T-cell (primary cell): ENCODE data around the gene PIP4K2A. TPM values are rescaled to one million over a fixed set of nuclear protein-coding genes. Genes with fewer than 3 reads are reported as not detected.

Source experiments
- ATAC-seq, 4 experiments: fragments of 200-7000 bp in 3 of 4; fragments of 150-1000 bp in 1 of 4; cut with Tn5 transposase; replicated peaks in 1 of 4; 1 replicate in 3 of 4; 2 replicates in 1 of 4; pipeline ENCODE4 v1.10.0; 2021; ENCODE audit warnings: moderate library complexity in 3 of 4, mild to moderate bottlenecking in 2 of 4, moderate number of reproducible peaks in 1 of 4
- CTCF ChIA-PET, 2 donors: fragments of 300-600 bp; sonication (Branson Sonifier 250); formaldehyde crosslinking; loops; one replicate each; lab custom pipeline; 2022; ENCODE audit warnings: antibody characterized with exemption in 2 of 2; lab: Charles Lee
- POLR2A ChIA-PET, 2 donors: fragments of 300-600 bp; sonication (Branson Sonifier 250); formaldehyde crosslinking; loops; one replicate each; lab custom pipeline; 2022; ENCODE audit warnings: antibody characterized with exemption in 2 of 2; lab: Charles Lee
- DNase-seq, 35 experiments: peaks; one replicate each; pipeline versions ENCODE4 v3.0.0 to v3.0.0-alpha.2; 2013 to 2023
- H3K27ac ChIP-seq: one replicate; pipeline ENCODE4 v1.5.1; 2013; ENCODE audit warnings: low read length
- H3K27me3 ChIP-seq, 2 experiments: replicated peaks in 1 of 2; 1 replicate in 1 of 2; 2 replicates in 1 of 2; pipeline versions ENCODE4 v1.6.1 to v1.7.0; 2013; ENCODE audit warnings: low read length in 1 of 2, mixed read lengths in 1 of 2; ENCODE audit not compliant: control insufficient read depth in 2 of 2, insufficient read depth in 2 of 2; ENCODE audit errors: extremely low read depth in 1 of 2
- H3K36me3 ChIP-seq, 2 donors: 1 replicate in 1 of 2; 2 replicates in 1 of 2; pipeline versions ENCODE4 v1.6.1 to v1.7.0; 2013; ENCODE audit warnings: low read length in 1 of 2; ENCODE audit not compliant: control insufficient read depth in 2 of 2, insufficient read depth in 1 of 2; ENCODE audit errors: extremely low read depth in 1 of 2
- H3K4me1 ChIP-seq, 2 experiments: 1 replicate in 1 of 2; 2 replicates in 1 of 2; pipeline versions ENCODE4 v1.6.1 to v1.7.0; 2013; ENCODE audit warnings: low read length in 2 of 2, mixed read lengths in 1 of 2; ENCODE audit not compliant: insufficient read depth in 2 of 2, control insufficient read depth in 1 of 2; ENCODE audit errors: extremely low read depth in 1 of 2
- H3K4me3 ChIP-seq, 2 donors: 1 replicate in 1 of 2; 2 replicates in 1 of 2; pipeline versions ENCODE4 v1.5.1 to v1.7.0; 2013; ENCODE audit warnings: mild to moderate bottlenecking in 2 of 2, low read length in 1 of 2, moderate library complexity in 1 of 2; ENCODE audit not compliant: control insufficient read depth in 1 of 2; ENCODE audit errors: extremely low read depth in 1 of 2
- H3K9me3 ChIP-seq: 2 replicates; pipeline ENCODE4 v1.7.0; 2013
- H3K27ac Mint-ChIP-seq, 2 donors: one replicate each; pipeline ENCODE4 v1.8.0; 2020 to 2021; ENCODE audit warnings: mild to moderate bottlenecking in 2 of 2, mixed read lengths in 2 of 2
- H3K27me3 Mint-ChIP-seq, 2 donors: one replicate each; pipeline ENCODE4 v1.8.0; 2021 to 2022; ENCODE audit warnings: mixed read lengths in 2 of 2
- H3K36me3 Mint-ChIP-seq: one replicate; pipeline ENCODE4 v1.8.0; 2021; ENCODE audit warnings: mixed read lengths
- H3K4me1 Mint-ChIP-seq, 3 donors: one replicate each; pipeline ENCODE4 v1.8.0; 2020 to 2022; ENCODE audit warnings: mixed read lengths in 3 of 3, mild to moderate bottlenecking in 1 of 3
- H3K4me3 Mint-ChIP-seq, 3 donors: one replicate each; pipeline ENCODE4 v1.8.0; 2020 to 2022; ENCODE audit warnings: mild to moderate bottlenecking in 3 of 3, mixed read lengths in 3 of 3, moderate library complexity in 3 of 3
- H3K9me3 Mint-ChIP-seq, 3 donors: one replicate each; pipeline ENCODE4 v1.8.0; 2020 to 2022; ENCODE audit warnings: mixed read lengths in 3 of 3
- WGBS: methylation state at CpG from one replicate; pipeline ENCODE4 v1.1.5; 2013; ENCODE audit warnings: missing lambda C conversion rate; ENCODE audit not compliant: insufficient coverage; 5-methylcytosine and 5-hydroxymethylcytosine counted together
- total RNA-seq, 35 experiments: library from RNA in 6 of 35; stranded (reverse) in 6 of 35; fragments of 120-200 nt in 1 of 35; gene quantifications; one replicate each; pipeline versions ENCODE4 v1.2.1 to v1.2.4 and lab custom pipeline; 2013 to 2026

The PIP4K2A gene
- total RNA-seq, 5 donors from 2014 or later (not counting 1 experiment from before 2014, with no cell fraction given) = 129 to 238 (median 160) TPM

DNA sequence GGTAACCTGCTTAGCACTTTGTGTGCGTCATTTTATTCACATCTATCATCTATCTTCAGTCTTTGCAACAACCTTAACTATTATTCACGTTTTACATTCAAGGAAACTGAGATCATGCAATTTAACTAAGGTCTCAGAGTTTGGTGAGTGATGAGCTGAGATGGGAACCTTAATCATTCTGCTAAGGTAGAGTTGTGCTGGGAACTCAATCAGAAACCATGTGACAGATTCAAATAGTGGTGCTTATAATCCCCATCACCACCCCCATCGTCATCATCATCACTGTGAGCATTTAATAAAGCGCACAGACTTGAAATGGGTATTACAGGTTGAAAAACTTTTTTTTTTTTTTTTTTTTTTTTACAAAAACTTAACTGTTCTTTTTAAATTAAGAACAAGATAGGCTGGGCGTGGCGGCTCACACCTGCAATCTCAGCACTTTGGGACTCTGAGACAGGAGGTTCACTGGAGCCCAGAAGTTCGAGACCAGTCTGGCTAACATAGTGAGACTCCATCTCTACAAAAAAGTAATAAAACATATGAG lies 160.9 kb downstream of the PIP4K2A start:
- H3K36me3 Mint-ChIP-seq = peaks cover 30% of the 10 kb centered on the region
- no peaks in the 10 kb centered on the region for H3K27me3 Mint-ChIP-seq

DNA sequence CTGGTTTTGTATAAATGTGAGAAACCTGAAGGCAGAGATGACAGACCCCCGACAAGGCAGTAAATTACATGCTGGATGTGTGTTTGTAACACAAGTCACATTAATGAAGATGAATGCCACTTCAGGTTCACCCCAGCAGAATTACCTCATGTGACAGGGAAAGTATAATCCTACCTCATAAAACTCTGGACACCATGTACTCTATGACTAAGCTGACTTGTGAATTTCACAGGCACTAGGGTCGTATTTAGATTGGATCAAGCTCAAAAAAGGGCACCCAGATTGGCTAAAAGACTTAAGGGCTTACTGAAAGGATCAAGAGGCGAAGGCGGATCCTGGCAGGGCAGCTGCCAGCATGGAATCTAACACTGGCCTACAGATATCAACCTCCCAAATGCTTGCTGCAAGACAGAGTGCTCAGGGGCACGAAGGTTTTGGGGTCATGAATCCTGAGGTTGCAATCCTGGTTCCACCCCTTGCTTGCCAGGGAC lies 161.4 kb downstream of the PIP4K2A start:
- Mint-ChIP-seq H3K4me3 (no peak overlapping the region), H3K4me1 (peaks cover 5 to 20% (median 16%) of the 10 kb centered on the region in 3 donors), H3K36me3 (peaks cover 36% of the 10 kb centered on the region), H3K9me3 (no peaks in the 10 kb centered on the region), H3K27me3 (no peaks in the 10 kb centered on the region), H3K27ac (no peak overlapping the region)
- Histone ChIP-seq H3K9me3 (no peaks in the 10 kb centered on the region), H3K4me1 (no peaks in the 10 kb centered on the region), H3K36me3 (peaks cover 0 to 60% of the 10 kb centered on the region in 2 donors), H3K27ac (no peak overlapping the region), H3K4me3 (no peak overlapping the region), H3K27me3 (no peaks in the 10 kb centered on the region)
- CTCF ChIA-PET = no interaction called here
- no peak for DNase-seq
- no peak for ATAC-seq
- POLR2A ChIA-PET = interaction anchor here in 1 of 2 donors (0.6 kb wide), 1 partner anchor 41 kb away, joined by 3 read pairs; no protein-coding TSS in a partner anchor
- 90% methylated on average over 2 of the region's 5 CpGs for WGBS

More for the DNA sequence above, 160.9 kb downstream of the PIP4K2A start:
- ChIA-PET CTCF (interaction anchor here in 1 of 2 donors (0.6 kb wide), 1 partner anchor 179 kb away, joined by 3 read pairs; no protein-coding TSS in a partner anchor), POLR2A (interaction anchor here (0.5 to 0.6 kb wide), 4 partner anchors 17 to 759 kb away, joined by 3 to 14 read pairs (median 4); no protein-coding TSS in a partner anchor)
- H3K27ac ChIP-seq = no peak overlapping the region
- no peak overlapping the region for H3K4me3 ChIP-seq
- Mint-ChIP-seq H3K9me3 (no peaks in the 10 kb centered on the region), H3K4me3 (no peak overlapping the region), H3K27ac (no peak overlapping the region), H3K4me1 (peaks cover 5 to 20% (median 16%) of the 10 kb centered on the region in 3 donors)
- H3K4me1 ChIP-seq = no peaks in the 10 kb centered on the region
- H3K36me3 ChIP-seq = peaks cover 0 to 55% of the 10 kb centered on the region in 2 donors
- 90% methylated on average over 2 of the region's 7 CpGs for WGBS
- H3K9me3 ChIP-seq = no peaks in the 10 kb centered on the region
- no peak for ATAC-seq
- no peaks in the 10 kb centered on the region for H3K27me3 ChIP-seq
- DNase-seq = no peak

DNA sequence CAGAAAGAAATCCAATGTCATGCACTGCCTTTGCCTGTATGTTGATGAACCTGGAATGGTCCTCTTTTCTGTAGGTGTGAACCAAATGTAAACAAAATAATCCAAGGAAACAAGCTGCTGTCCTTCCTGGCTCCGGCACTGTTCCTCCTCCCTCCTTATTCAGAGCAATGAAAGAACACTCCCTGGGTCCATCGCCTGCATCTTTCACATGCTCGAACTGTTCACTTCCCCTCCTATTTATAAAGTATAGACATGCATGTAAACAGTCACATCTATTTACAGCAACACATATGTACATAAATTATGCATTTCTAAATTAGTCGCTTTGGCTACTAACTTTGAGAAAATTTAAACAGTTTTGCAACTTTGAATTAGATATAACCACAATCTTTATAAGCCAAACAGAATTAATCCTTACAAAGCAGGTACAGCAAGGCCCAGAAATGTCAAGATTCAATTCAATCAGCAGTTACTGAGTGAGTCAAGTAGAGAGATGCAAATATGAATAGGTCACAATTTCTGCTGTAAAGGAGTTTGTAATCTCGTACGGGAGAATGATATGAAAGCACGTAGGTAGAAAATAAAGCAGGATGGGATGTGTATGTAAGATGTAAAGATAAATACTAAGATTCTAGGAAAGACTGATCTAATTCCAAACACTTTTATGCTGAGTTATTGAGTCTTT lies 162.6 kb downstream of the PIP4K2A start:
- ATAC-seq (no peak), DNase-seq (no peak)
- ChIA-PET CTCF (interaction anchor here (0.6 to 2.8 kb wide), 8 partner anchors 9 to 438 kb away, joined by 3 to 31 read pairs (median 3); no protein-coding TSS in a partner anchor), POLR2A (no interaction called here)
- no peak overlapping the region for H3K4me3 ChIP-seq
- Mint-ChIP-seq H3K36me3 (peaks cover 47% of the 10 kb centered on the region), H3K27me3 (no peaks in the 10 kb centered on the region), H3K27ac (peak overlapping the region; percentile 2 to 10), H3K4me3 (no peak overlapping the region), H3K9me3 (no peaks in the 10 kb centered on the region), H3K4me1 (peaks cover 9 to 20% (median 18%) of the 10 kb centered on the region in 3 donors)
- WGBS = 100% methylated on average over 3 of the region's 7 CpGs
- H3K4me1 ChIP-seq = no peaks in the 10 kb centered on the region
- H3K36me3 ChIP-seq = peaks cover 0 to 70% of the 10 kb centered on the region in 2 donors
- H3K9me3 ChIP-seq = no peaks in the 10 kb centered on the region
- no peaks in the 10 kb centered on the region for H3K27me3 ChIP-seq
- H3K27ac ChIP-seq = no peak overlapping the region

DNA sequence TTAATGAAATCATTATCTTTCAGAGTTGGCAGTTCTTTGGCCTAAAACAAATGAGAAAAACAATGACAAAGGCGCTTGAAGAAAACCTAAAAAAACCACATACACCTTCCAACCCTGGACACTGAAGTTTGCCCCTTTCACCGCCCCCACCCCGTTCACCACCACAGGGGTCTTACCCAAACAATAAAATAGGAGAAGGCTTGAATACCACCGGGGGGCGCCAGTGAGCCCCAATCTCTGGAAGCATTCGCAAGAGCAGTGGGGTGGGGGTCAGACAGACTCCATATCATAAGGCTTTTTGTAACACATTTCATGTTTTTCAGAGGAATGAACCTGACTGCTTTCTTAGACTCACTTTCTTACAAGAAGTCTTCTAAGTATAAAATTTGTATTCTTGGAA lies 163.6 kb downstream of the PIP4K2A start:
- Mint-ChIP-seq H3K27ac (peak overlapping the region; percentile 52 to 74), H3K27me3 (no peaks in the 10 kb centered on the region), H3K4me3 (no peak overlapping the region), H3K4me1 (peaks cover 14 to 24% (median 21%) of the 10 kb centered on the region in 3 donors), H3K9me3 (no peaks in the 10 kb centered on the region), H3K36me3 (peaks cover 57% of the 10 kb centered on the region)
- Histone ChIP-seq H3K4me1 (peaks cover 0 to 3% of the 10 kb centered on the region in 2 experiments), H3K9me3 (no peaks in the 10 kb centered on the region), H3K36me3 (peaks cover 0 to 81% of the 10 kb centered on the region in 2 donors), H3K4me3 (no peak overlapping the region), H3K27me3 (no peaks in the 10 kb centered on the region), H3K27ac (no peak overlapping the region)
- peak in 3 of 4 experiments; percentile 48 to 70 (median 52) for ATAC-seq
- 40% methylated on average over 2 of the region's 6 CpGs for WGBS
- DNase-seq = peak; percentile 27 to 81 (median 69)
- POLR2A ChIA-PET = no interaction called here
- CTCF ChIA-PET = interaction anchor here (0.6 to 2.8 kb wide), 9 partner anchors 10 to 439 kb away, joined by 3 to 31 read pairs (median 4); no protein-coding TSS in a partner anchor

DNA sequence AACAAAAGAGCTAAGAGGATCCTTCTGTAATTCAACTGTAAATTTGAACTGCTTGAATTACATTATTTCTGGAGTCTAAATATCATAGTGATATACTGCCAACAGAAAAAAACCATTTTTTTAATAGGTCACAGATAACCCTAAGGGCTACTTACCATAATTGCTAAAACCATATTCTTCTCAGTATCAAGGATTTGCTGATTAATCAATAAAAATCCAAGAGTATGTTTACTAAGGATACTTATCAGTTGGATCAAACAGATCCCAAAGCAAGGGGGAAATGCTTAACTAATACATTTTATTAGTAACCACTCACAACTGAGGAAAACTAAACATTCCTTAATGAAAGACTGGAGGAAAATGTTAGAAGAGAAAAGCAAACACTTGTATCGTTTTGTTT lies 166.0 kb downstream of the PIP4K2A start:
- H3K27ac ChIP-seq = no peak overlapping the region
- Mint-ChIP-seq H3K27ac (no peak overlapping the region), H3K4me3 (no peak overlapping the region), H3K4me1 (peaks cover 24 to 31% (median 30%) of the 10 kb centered on the region in 3 donors), H3K27me3 (no peaks in the 10 kb centered on the region), H3K36me3 (peaks cover 70% of the 10 kb centered on the region), H3K9me3 (no peaks in the 10 kb centered on the region)
- no CpG with 5 or more reads among the region's 1 CpG for WGBS
- peaks cover 0 to 86% of the 10 kb centered on the region in 2 donors for H3K36me3 ChIP-seq
- ChIA-PET CTCF (interaction anchor here (0.5 to 1.1 kb wide), 3 partner anchors 35 to 441 kb away, joined by 3 to 6 read pairs (median 5); no protein-coding TSS in a partner anchor), POLR2A (interaction anchor here in 1 of 2 donors (0.8 kb wide), 1 partner anchor 549 kb away, joined by 3 read pairs; no protein-coding TSS in a partner anchor)
- H3K4me1 ChIP-seq = peaks cover 2 to 19% of the 10 kb centered on the region in 2 experiments
- no peaks in the 10 kb centered on the region for H3K9me3 ChIP-seq
- no peak for DNase-seq
- ATAC-seq = no peak
- no peaks in the 10 kb centered on the region for H3K27me3 ChIP-seq
- H3K4me3 ChIP-seq = no peak overlapping the region

DNA sequence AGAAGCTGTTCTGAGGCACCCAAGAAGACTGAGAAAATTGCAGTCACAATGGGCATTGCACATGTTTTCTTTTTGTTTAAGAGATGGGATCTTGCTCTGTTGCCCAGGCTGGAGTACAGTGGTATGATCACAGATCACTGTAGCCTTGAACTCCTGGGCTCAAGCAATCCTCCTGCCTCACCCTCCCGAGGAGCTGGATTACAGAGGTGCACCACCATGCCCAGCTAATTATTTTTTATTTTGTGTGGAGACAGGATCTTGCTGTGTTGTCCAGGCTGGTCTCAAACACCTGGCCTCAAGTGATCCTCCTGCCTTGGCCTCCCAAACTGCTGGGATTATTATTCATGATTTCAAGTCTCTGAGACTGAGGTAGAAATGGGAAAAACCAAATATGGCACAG lies 168.7 kb downstream of the PIP4K2A start:
- Histone ChIP-seq H3K36me3 (peaks cover 0 to 94% of the 10 kb centered on the region in 2 donors), H3K9me3 (no peaks in the 10 kb centered on the region), H3K4me3 (no peak overlapping the region), H3K27ac (no peak overlapping the region), H3K4me1 (peaks cover 2 to 19% of the 10 kb centered on the region in 2 experiments), H3K27me3 (no peaks in the 10 kb centered on the region)
- Mint-ChIP-seq H3K27me3 (no peaks in the 10 kb centered on the region), H3K4me3 (no peak overlapping the region), H3K27ac (peak overlapping the region in 1 of 2 donors; percentile 16), H3K4me1 (peaks cover 16 to 19% (median 16%) of the 10 kb centered on the region in 3 donors), H3K36me3 (peaks cover 82% of the 10 kb centered on the region), H3K9me3 (no peaks in the 10 kb centered on the region)
- DNase-seq = no peak
- ChIA-PET POLR2A (no interaction called here), CTCF (interaction anchor here in 1 of 2 donors (0.6 kb wide), 1 partner anchor 428 kb away, joined by 11 read pairs; no protein-coding TSS in a partner anchor)
- WGBS = no CpG with 5 or more reads among the region's 1 CpG
- ATAC-seq = no peak
